ENCODE results near the gene SKAP2.

DNA sequence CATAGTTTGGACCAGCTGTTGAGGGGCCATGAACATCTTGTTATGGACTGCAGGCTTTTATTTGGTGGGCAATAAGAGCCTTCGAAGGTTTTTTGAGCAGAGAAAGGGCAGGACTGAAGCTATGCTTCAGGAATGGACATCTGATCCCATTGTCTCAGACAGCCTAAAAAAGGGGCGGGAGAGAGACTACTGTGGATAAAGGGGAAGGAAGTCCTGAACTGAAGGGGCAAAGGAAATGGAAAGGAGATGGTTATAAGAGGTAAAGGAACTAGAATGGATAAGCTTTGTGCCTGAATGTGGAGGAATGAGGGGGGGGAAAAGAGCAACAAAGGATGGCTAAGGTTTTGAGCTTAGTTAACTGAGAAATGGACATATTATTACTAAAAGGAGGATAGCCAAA, 172.5 kb downstream of the SKAP2 start:
- TF ChIP-seq POLR2A (IDR thresholded peaks at IDR 0.05; ENCODE audit: low read length), result no peak
- no peak for TF ChIP-seq GATA1 (IDR thresholded peaks at IDR 0.05; ENCODE audit: low read depth, low read length)

All from erythroblast (primary cell).